B cell (primary cell): ENCODE measurements around the gene C14orf119. TPM values are rescaled to one million over a fixed set of nuclear protein-coding genes. Genes with fewer than 3 reads are reported as not detected.

Source experiments
- ATAC-seq: fragments of 200-7000 bp; cut with Tn5 transposase; one replicate; pipeline ENCODE4 v1.10.0; 2021; ENCODE audit warnings: low read depth, mild to moderate bottlenecking, moderate number of reproducible peaks, moderate library complexity
- CTCF ChIA-PET: fragments of 350-600 bp; sonication (Branson Sonifier 250); formaldehyde crosslinking; loops from one replicate; lab custom pipeline; 2021; ENCODE audit warnings: antibody characterized with exemption, inconsistent platforms; lab: Charles Lee
- POLR2A ChIA-PET: fragments of 350-600 bp; sonication (Branson Sonifier 250); formaldehyde crosslinking; loops from one replicate; lab custom pipeline; 2021; ENCODE audit warnings: antibody characterized with exemption; lab: Charles Lee
- DNase-seq: peaks from one replicate; pipeline ENCODE4 v3.0.0; 2013
- H2AFZ ChIP-seq: 2 replicates; pipeline ENCODE4 v1.6.1; 2012; ENCODE audit warnings: mild to moderate bottlenecking, low read depth, low read length; ENCODE audit not compliant: insufficient read depth, poor library complexity, severe bottlenecking
- H3K27ac ChIP-seq, 2 donors: 1 replicate in 1 of 2; 2 replicates in 1 of 2; pipeline ENCODE4 v1.5.1; 2012 to 2013; ENCODE audit warnings: low read length in 2 of 2, mild to moderate bottlenecking in 2 of 2, moderate library complexity in 1 of 2
- H3K27me3 ChIP-seq, 4 experiments: fragments of 200-600 bp in 1 of 4; sonication (generic) in 1 of 4; replicated peaks in 1 of 4; 1 replicate in 2 of 4; 2 replicates in 2 of 4; pipeline versions ENCODE4 v1.6.1 to v1.7.0; 2013 to 2016; ENCODE audit warnings: low read length in 3 of 4, mild to moderate bottlenecking in 2 of 4, mixed read lengths in 1 of 4, moderate library complexity in 1 of 4; ENCODE audit not compliant: insufficient read depth in 4 of 4, control insufficient read depth in 3 of 4; ENCODE audit errors: control extremely low read depth in 1 of 4
- H3K36me3 ChIP-seq, 2 experiments: replicated peaks in 1 of 2; 1 replicate in 1 of 2; 2 replicates in 1 of 2; pipeline versions ENCODE4 v1.6.1 to v1.7.1; 2013; ENCODE audit warnings: low read length in 1 of 2; ENCODE audit not compliant: insufficient read depth in 2 of 2, control insufficient read depth in 1 of 2; ENCODE audit errors: control extremely low read depth in 1 of 2, extremely low read depth in 1 of 2
- H3K4me1 ChIP-seq, 2 donors: fragments of 200-600 bp in 1 of 2; sonication (generic) in 1 of 2; 1 replicate in 1 of 2; 2 replicates in 1 of 2; pipeline versions ENCODE4 v1.5.1 to v1.6.1; 2013 to 2017; ENCODE audit warnings: low read length in 2 of 2; ENCODE audit not compliant: control insufficient read depth in 2 of 2, insufficient read depth in 2 of 2
- H3K4me2 ChIP-seq: replicated peaks from 2 replicates; pipeline ENCODE3; 2012; ENCODE audit warnings: mild to moderate bottlenecking, low read depth, low read length; ENCODE audit not compliant: poor library complexity, severe bottlenecking
- H3K4me3 ChIP-seq, 5 experiments: fragments of 200-600 bp in 1 of 5; sonication (generic) in 1 of 5; 1 replicate in 3 of 5; 2 replicates in 2 of 5; pipeline versions ENCODE4 v1.5.1 to v1.7.0; 2011 to 2016; ENCODE audit warnings: low read length in 4 of 5, mild to moderate bottlenecking in 4 of 5, low read depth in 2 of 5, control low read depth in 1 of 5, moderate library complexity in 1 of 5; ENCODE audit not compliant: insufficient read depth in 1 of 5; ENCODE audit errors: control extremely low read depth in 1 of 5, extremely low read depth in 1 of 5
- H3K79me2 ChIP-seq: fragments of 200-600 bp; sonication (generic); one replicate; pipeline ENCODE4 v1.6.0; 2016; ENCODE audit warnings: low read length; ENCODE audit not compliant: control insufficient read depth, insufficient read depth
- H3K9ac ChIP-seq: fragments of 200-600 bp; sonication (generic); 2 replicates; pipeline ENCODE4 v1.6.1; 2017; ENCODE audit warnings: mild to moderate bottlenecking, low read length, moderate library complexity
- H3K9me3 ChIP-seq, 3 donors: one replicate each; pipeline versions ENCODE4 v1.6.1 to v1.7.1; 2013; ENCODE audit warnings: low read length in 2 of 3; ENCODE audit not compliant: control insufficient read depth in 2 of 3, insufficient read depth in 1 of 3; ENCODE audit errors: control extremely low read depth in 1 of 3
- H4K20me1 ChIP-seq: 2 replicates; pipeline ENCODE4 v1.6.0; 2012; ENCODE audit warnings: mild to moderate bottlenecking, low read length; ENCODE audit not compliant: insufficient read depth, control insufficient read depth, poor library complexity, severe bottlenecking
- H3K27ac Mint-ChIP-seq: one replicate; pipeline ENCODE4 v1.8.0; 2021; ENCODE audit warnings: mixed read lengths
- H3K27me3 Mint-ChIP-seq: one replicate; pipeline ENCODE4 v1.8.0; 2021; ENCODE audit warnings: mixed read lengths
- H3K4me1 Mint-ChIP-seq: one replicate; pipeline ENCODE4 v1.8.0; 2021; ENCODE audit warnings: mixed read lengths
- H3K4me3 Mint-ChIP-seq: one replicate; pipeline ENCODE4 v1.8.0; 2021; ENCODE audit warnings: mixed read lengths
- H3K9me3 Mint-ChIP-seq: one replicate; pipeline ENCODE4 v1.8.0; 2022; ENCODE audit warnings: mixed read lengths; ENCODE audit not compliant: insufficient read depth
- CTCF ChIP-seq: fragments of 200-600 bp; IDR thresholded peaks from one replicate; pipeline ENCODE4 v1.8.0; 2022; ENCODE audit warnings: antibody characterized with exemption, mild to moderate bottlenecking
- EZH2 ChIP-seq: IDR thresholded peaks from 2 replicates; pipeline ENCODE4 v1.6.1; 2012; ENCODE audit warnings: borderline replicate concordance, low read depth, mild to moderate bottlenecking, moderate library complexity, low read length; ENCODE audit not compliant: insufficient read depth, poor library complexity, severe bottlenecking
- WGBS: methylation state at CpG from one replicate; pipeline ENCODE4 v1.1.5; 2013; ENCODE audit warnings: missing lambda C conversion rate; ENCODE audit not compliant: insufficient coverage; 5-methylcytosine and 5-hydroxymethylcytosine counted together
- intact Hi-C: fragments of 100-400 bp; cut with micrococcal nuclease; formaldehyde crosslinking; loops from one replicate; pipeline ENCODE4 v1.10.0; 2022
- polyA plus RNA-seq: library from polyadenylated mRNA; depleted of rRNA; stranded (reverse); fragments of >200 nt; gene quantifications from 2 replicates; pipeline ENCODE4 v1.2.3, GENCODE V29; 2012
- total RNA-seq, 2 donors: library from RNA; stranded (reverse); fragments of 120-200 nt in 1 of 2; gene quantifications; 1 replicate in 1 of 2; 2 replicates in 1 of 2; pipeline versions ENCODE4 v1.2.3 to v1.2.4, GENCODE V29; 2013 to 2022

Gene C14orf119
- total and polyA plus RNA-seq, 2 donors (not counting 1 experiment from before 2014, with no cell fraction given): 12.2 to 30.6 TPM

GRCh38 chr14:23079716-23080115, 15.6 kb upstream of the C14orf119 start:
- intact Hi-C loops: no loop called here
- H3K9me3 Mint-ChIP-seq: no peaks in the 10 kb centered on the region
- WGBS: 100% methylated on average over 2 of the region's 2 CpGs
- H3K27ac Mint-ChIP-seq: no peak overlapping the region
- peaks cover 23 to 84% of the 10 kb centered on the region in 2 experiments for H3K36me3 ChIP-seq
- no peaks in the 10 kb centered on the region for H3K27me3 Mint-ChIP-seq
- peaks cover 43% of the 10 kb centered on the region for H4K20me1 ChIP-seq
- DNase-seq (no peak), ATAC-seq (no peak)
- no peak overlapping the region for H3K4me2 ChIP-seq
- no peak overlapping the region for H3K4me3 Mint-ChIP-seq
- no peak overlapping the region for H3K4me3 ChIP-seq
- H3K9ac ChIP-seq: no peak overlapping the region
- peaks cover 2% of the 10 kb centered on the region for H3K4me1 Mint-ChIP-seq
- CTCF ChIA-PET: interaction anchor here (0.6 to 2.2 kb wide), 5 partner anchors 9 to 565 kb away, joined by 3 to 6 read pairs (median 3); partner anchors contain the start of gene CDH24
- POLR2A ChIA-PET: no interaction called here
- no peak overlapping the region for H2AFZ ChIP-seq
- TF ChIP-seq CTCF (no peak), EZH2 (no peak)
- H3K4me1 ChIP-seq: no peaks in the 10 kb centered on the region
- H3K27ac ChIP-seq: peak overlapping the region in 1 of 2 donors; percentile 4
- peaks cover 26% of the 10 kb centered on the region for H3K79me2 ChIP-seq
- no peaks in the 10 kb centered on the region for H3K9me3 ChIP-seq
- no peaks in the 10 kb centered on the region for H3K27me3 ChIP-seq

- TF ChIP-seq CTCF (no peak), EZH2 (no peak)
- Mint-ChIP-seq H3K27ac (no peak overlapping the region), H3K4me3 (no peak overlapping the region), H3K27me3 (no peaks in the 10 kb centered on the region), H3K4me1 (no peaks in the 10 kb centered on the region), H3K9me3 (no peaks in the 10 kb centered on the region)
- peaks cover 41% of the 10 kb centered on the region for H4K20me1 ChIP-seq
- WGBS: no CpG with 5 or more reads among the region's 1 CpG
- DNase-seq (no peak), ATAC-seq (no peak)
- H3K36me3 ChIP-seq: peaks cover 21 to 87% of the 10 kb centered on the region in 2 experiments
- no peak overlapping the region for H3K4me2 ChIP-seq
- H3K4me1 ChIP-seq: no peaks in the 10 kb centered on the region
- H3K27ac ChIP-seq: no peak overlapping the region
- H3K27me3 ChIP-seq: no peaks in the 10 kb centered on the region
- POLR2A ChIA-PET: no interaction called here
- no peak overlapping the region for H2AFZ ChIP-seq
- H3K79me2 ChIP-seq: peaks cover 23% of the 10 kb centered on the region
- H3K9me3 ChIP-seq: no peaks in the 10 kb centered on the region
- H3K9ac ChIP-seq: no peak overlapping the region
- intact Hi-C loops: no loop called here
- CTCF ChIA-PET: interaction anchor here (0.9 to 2.2 kb wide), 4 partner anchors 9 to 565 kb away, joined by 3 to 8 read pairs (median 4); no protein-coding TSS in a partner anchor
- H3K4me3 ChIP-seq: no peak overlapping the region
These were observed 14.8 kb upstream of the C14orf119 start for GRCh38 chr14:23080474-23080873.
